Measurements from ENCODE around the gene ABI3BP. TPM values are rescaled to one million over a fixed set of nuclear protein-coding genes. Genes with fewer than 3 reads are reported as not detected.

Gene ABI3BP
- total RNA-seq, 6 experiments from 2014 or later: 1.5 to 4.9 (median 3.0) TPM

GRCh38 chr3:100836661-100837060 lies 156.6 kb downstream of the ABI3BP start:
- Histone ChIP-seq H3K9me3 (no peaks in the 10 kb centered on the region), H3K4me3 (no peak overlapping the region), H3K27me3 (no peaks in the 10 kb centered on the region), H3K36me3 (no peaks in the 10 kb centered on the region), H3K4me1 (no peaks in the 10 kb centered on the region), H3K27ac (no peak overlapping the region)
- ATAC-seq (no peak), DNase-seq (no peak)
- intact Hi-C loops (cut with DNase I): no loop called here
- 100% methylated on average over 1 of the region's 1 CpG for WGBS (ENCODE audit: insufficient coverage, low coverage, low lambda C conversion rate, missing lambda C conversion rate)
- TF ChIP-seq CTCF (IDR thresholded peaks at IDR 0.05): no peak
- no peak for TF ChIP-seq POLR2A (IDR thresholded peaks at IDR 0.05)

GRCh38 chr3:100834332-100834731 lies 158.9 kb downstream of the ABI3BP start:
- DNase-seq (no peak), ATAC-seq (no peak)
- intact Hi-C loops (cut with DNase I): no loop called here
- Histone ChIP-seq H3K9me3 (no peaks in the 10 kb centered on the region), H3K4me3 (no peak overlapping the region), H3K4me1 (no peaks in the 10 kb centered on the region), H3K27ac (no peak overlapping the region), H3K36me3 (no peaks in the 10 kb centered on the region), H3K27me3 (no peaks in the 10 kb centered on the region)
- no peak for TF ChIP-seq POLR2A (IDR thresholded peaks at IDR 0.05)
- TF ChIP-seq CTCF (IDR thresholded peaks at IDR 0.05): no peak
- 83% methylated on average over 5 of the region's 5 CpGs for WGBS (ENCODE audit: insufficient coverage, low coverage, low lambda C conversion rate, missing lambda C conversion rate)

GRCh38 chr3:100833483-100833882 lies 159.7 kb downstream of the ABI3BP start:
- no peak overlapping the region for H3K27ac ChIP-seq
- TF ChIP-seq CTCF (IDR thresholded peaks at IDR 0.05): no peak
- no peak for TF ChIP-seq POLR2A (IDR thresholded peaks at IDR 0.05)
- H3K4me3 ChIP-seq: no peak overlapping the region
- no peak for ATAC-seq
- H3K36me3 ChIP-seq: no peaks in the 10 kb centered on the region
- H3K4me1 ChIP-seq: no peaks in the 10 kb centered on the region
- no peaks in the 10 kb centered on the region for H3K27me3 ChIP-seq
- DNase-seq: no peak
- intact Hi-C loops (cut with DNase I): no loop called here
- H3K9me3 ChIP-seq: no peaks in the 10 kb centered on the region
- WGBS (ENCODE audit: insufficient coverage, low coverage, low lambda C conversion rate, missing lambda C conversion rate): 29% methylated on average over 2 of the region's 3 CpGs

GRCh38 chr3:100831629-100832028 lies 161.6 kb downstream of the ABI3BP start:
- H3K4me1 ChIP-seq: no peaks in the 10 kb centered on the region
- H3K27me3 ChIP-seq: no peaks in the 10 kb centered on the region
- DNase-seq (no peak), ATAC-seq (no peak)
- no peak overlapping the region for H3K4me3 ChIP-seq
- H3K36me3 ChIP-seq: no peaks in the 10 kb centered on the region
- no peak for TF ChIP-seq POLR2A (IDR thresholded peaks at IDR 0.05)
- TF ChIP-seq CTCF (IDR thresholded peaks at IDR 0.05): no peak
- 24% methylated on average over 1 of the region's 2 CpGs for WGBS (ENCODE audit: insufficient coverage, low coverage, low lambda C conversion rate, missing lambda C conversion rate)
- no peaks in the 10 kb centered on the region for H3K9me3 ChIP-seq
- no peak overlapping the region for H3K27ac ChIP-seq
- intact Hi-C loops (cut with DNase I): no loop called here

GRCh38 chr3:100830931-100831330 lies 162.3 kb downstream of the ABI3BP start:
- intact Hi-C loops (cut with DNase I): no loop called here
- no peaks in the 10 kb centered on the region for H3K9me3 ChIP-seq
- ATAC-seq: no peak
- H3K27me3 ChIP-seq: no peaks in the 10 kb centered on the region
- no peak overlapping the region for H3K27ac ChIP-seq
- no peaks in the 10 kb centered on the region for H3K36me3 ChIP-seq
- DNase-seq: no peak
- no peak for TF ChIP-seq POLR2A (IDR thresholded peaks at IDR 0.05)
- TF ChIP-seq CTCF (IDR thresholded peaks at IDR 0.05): no peak
- H3K4me1 ChIP-seq: no peaks in the 10 kb centered on the region
- H3K4me3 ChIP-seq: no peak overlapping the region
